ENCODE results near the gene USP10.

GRCh38 chr16:84686707-84687298, 13.0 kb upstream of the USP10 start:
- TF ChIP-seq, protein P1, sequence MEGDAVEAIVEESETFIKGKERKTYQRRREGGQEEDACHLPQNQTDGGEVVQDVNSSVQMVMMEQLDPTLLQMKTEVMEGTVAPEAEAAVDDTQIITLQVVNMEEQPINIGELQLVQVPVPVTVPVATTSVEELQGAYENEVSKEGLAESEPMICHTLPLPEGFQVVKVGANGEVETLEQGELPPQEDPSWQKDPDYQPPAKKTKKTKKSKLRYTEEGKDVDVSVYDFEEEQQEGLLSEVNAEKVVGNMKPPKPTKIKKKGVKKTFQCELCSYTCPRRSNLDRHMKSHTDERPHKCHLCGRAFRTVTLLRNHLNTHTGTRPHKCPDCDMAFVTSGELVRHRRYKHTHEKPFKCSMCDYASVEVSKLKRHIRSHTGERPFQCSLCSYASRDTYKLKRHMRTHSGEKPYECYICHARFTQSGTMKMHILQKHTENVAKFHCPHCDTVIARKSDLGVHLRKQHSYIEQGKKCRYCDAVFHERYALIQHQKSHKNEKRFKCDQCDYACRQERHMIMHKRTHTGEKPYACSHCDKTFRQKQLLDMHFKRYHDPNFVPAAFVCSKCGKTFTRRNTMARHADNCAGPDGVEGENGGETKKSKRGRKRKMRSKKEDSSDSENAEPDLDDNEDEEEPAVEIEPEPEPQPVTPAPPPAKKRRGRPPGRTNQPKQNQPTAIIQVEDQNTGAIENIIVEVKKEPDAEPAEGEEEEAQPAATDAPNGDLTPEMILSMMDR (conservative IDR thresholded peaks at IDR 0.05), result no peak
- no peak for TF ChIP-seq ZFX (IDR thresholded peaks at IDR 0.05)

All from C4-2B (cell line).